ENCODE results near the gene PIP4P1.

GRCh38 chr14:20490563-20490962 is 29.3 kb upstream of the PIP4P1 start:
- no peak for TF ChIP-seq EP300 (IDR thresholded peaks at IDR 0.05)
- no peak for TF ChIP-seq CTCF (IDR thresholded peaks at IDR 0.05)
- no peak for TF ChIP-seq POLR2A (IDR thresholded peaks at IDR 0.05)

Measured in upper lobe of left lung (tissue), 4 donors.